GM19452 (cell line): ENCODE results near the gene ABRAXAS1.
"Not testable (repeated sequence)": the region's sequence is repeated elsewhere in the genome, so short reads cannot be mapped to it uniquely, and the experiment has no call there.

Experiments
- ATAC-seq: cut with Tn5 transposase; IDR thresholded peaks from one replicate; pipeline ENCODE4 v1.9.1; 2021; ENCODE audit not compliant: unreplicated experiment

The ABRAXAS1 gene

GRCh38 chr4:83484500-83485461, at the start of gene ABRAXAS1:
TSS of gene ABRAXAS1 (minus strand) at chr4:83485100. CDS start at chr4:83485072, 28 bp downstream.
- ATAC-seq, result peak; percentile 95

- ATAC-seq, result no peak
Observed at GRCh38 chr4:83527671-83528070, 42.8 kb upstream of the ABRAXAS1 start.

- ATAC-seq, result no peak
Observed at GRCh38 chr4:83522239-83522638, 37.3 kb upstream of the ABRAXAS1 start.

- ATAC-seq, result no peak
Observed at GRCh38 chr4:83516042-83516772, 31.3 kb upstream of the ABRAXAS1 start.

GRCh38 chr4:83510442-83510841, 25.5 kb upstream of the ABRAXAS1 start:
- no peak for ATAC-seq

GRCh38 chr4:83509156-83509585, 24.3 kb upstream of the ABRAXAS1 start:
- ATAC-seq, result not testable (repeated sequence)

GRCh38 chr4:83504996-83505395, 20.1 kb upstream of the ABRAXAS1 start:
- ATAC-seq, result no peak

GRCh38 chr4:83504503-83504902, 19.6 kb upstream of the ABRAXAS1 start:
- no peak for ATAC-seq

- ATAC-seq, result no peak
Observed at GRCh38 chr4:83503974-83504373, 19.1 kb upstream of the ABRAXAS1 start.

- ATAC-seq, result not testable (repeated sequence)
Observed at GRCh38 chr4:83501671-83502070, 16.8 kb upstream of the ABRAXAS1 start.

- ATAC-seq, result no peak
Observed at GRCh38 chr4:83498187-83498586, 13.3 kb upstream of the ABRAXAS1 start.

- not testable (repeated sequence) for ATAC-seq
Observed at GRCh38 chr4:83496085-83496917, 11.4 kb upstream of the ABRAXAS1 start.

GRCh38 chr4:83490876-83491450, 6.1 kb upstream of the ABRAXAS1 start:
- peak; percentile 58 for ATAC-seq

GRCh38 chr4:83489711-83490326, 4.9 kb upstream of the ABRAXAS1 start:
- no peak for ATAC-seq

- ATAC-seq, result no peak
Observed at GRCh38 chr4:83486457-83487129, 1.7 kb upstream of the ABRAXAS1 start.

- ATAC-seq, result no peak
Observed at GRCh38 chr4:83473966-83474365, 10.9 kb downstream of the ABRAXAS1 start.

- ATAC-seq, result no peak
Observed at GRCh38 chr4:83473423-83473822, 11.5 kb downstream of the ABRAXAS1 start.

GRCh38 chr4:83456184-83456501, 28.8 kb downstream of the ABRAXAS1 start:
- ATAC-seq, result no peak

GRCh38 chr4:83455281-83456183, 29.4 kb downstream of the ABRAXAS1 start, which contains the start of the genes HELQ and MRPS18C:
TSS of gene HELQ (minus strand) at chr4:83455823. CDS start at chr4:83455693, 130 bp downstream.
TSS of gene MRPS18C (plus strand) at chr4:83456058. CDS start at chr4:83456078, 20 bp downstream.
- ATAC-seq, result peak; percentile 95
